HG03139 (cell line): ENCODE measurements around the gene B3GNT7.
"Not testable (repeated sequence)": the region's sequence is repeated elsewhere in the genome, so short reads cannot be mapped to it uniquely, and the experiment has no call there.

Source experiments
- ATAC-seq: cut with Tn5 transposase; IDR thresholded peaks from one replicate; pipeline ENCODE4 v1.9.1; 2021; ENCODE audit not compliant: unreplicated experiment

Gene B3GNT7, protein sequence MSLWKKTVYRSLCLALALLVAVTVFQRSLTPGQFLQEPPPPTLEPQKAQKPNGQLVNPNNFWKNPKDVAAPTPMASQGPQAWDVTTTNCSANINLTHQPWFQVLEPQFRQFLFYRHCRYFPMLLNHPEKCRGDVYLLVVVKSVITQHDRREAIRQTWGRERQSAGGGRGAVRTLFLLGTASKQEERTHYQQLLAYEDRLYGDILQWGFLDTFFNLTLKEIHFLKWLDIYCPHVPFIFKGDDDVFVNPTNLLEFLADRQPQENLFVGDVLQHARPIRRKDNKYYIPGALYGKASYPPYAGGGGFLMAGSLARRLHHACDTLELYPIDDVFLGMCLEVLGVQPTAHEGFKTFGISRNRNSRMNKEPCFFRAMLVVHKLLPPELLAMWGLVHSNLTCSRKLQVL

DNA sequence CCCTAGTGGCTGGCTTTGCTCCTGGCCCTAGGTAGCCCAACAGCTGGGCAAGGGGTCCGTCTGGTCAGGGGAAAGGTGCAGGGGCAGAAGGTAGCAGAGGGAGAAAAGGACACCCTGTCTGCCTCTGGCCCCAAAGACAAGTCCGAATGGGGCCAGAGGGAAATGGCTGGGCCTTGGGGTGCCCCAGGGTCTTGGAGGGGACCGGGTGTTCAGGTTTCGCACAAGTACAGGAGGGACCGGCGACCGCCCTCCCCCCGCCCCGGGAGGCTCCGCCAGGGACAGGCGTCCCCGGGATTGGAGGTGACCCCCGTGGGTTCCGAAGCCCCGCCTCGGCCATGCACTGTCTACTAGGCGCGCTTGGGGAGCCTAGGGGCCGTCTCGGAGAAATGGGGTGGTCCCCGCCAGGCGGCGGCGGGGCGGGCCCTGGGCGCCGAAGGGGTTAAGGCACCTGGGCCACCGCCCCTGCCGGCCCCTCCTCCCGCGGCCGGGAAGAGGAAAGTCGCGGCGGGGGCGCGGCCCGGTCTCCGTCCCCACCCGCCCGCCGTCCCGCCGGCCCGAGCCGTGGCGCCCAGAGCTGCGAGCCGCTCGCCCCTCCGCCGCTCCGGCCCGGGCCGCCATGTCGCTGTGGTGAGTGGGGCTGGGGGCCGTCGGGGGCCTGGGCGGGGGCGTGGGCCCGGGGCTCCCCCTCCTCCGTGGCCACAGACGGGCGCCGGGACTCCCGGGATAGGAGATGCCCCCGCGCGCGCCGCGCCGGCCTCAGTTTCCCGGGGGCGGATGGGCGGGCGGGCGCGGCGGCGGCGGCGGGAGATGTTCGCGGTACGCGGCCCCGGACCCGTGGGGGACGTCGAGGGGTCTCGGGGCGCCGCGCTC lies at the start of gene B3GNT7:
B3GNT7 (plus strand) TSS at position 523 of the 870 bp plus-strand sequence; CDS start at position 617, 94 bp downstream.
- ATAC-seq = no peak

DNA sequence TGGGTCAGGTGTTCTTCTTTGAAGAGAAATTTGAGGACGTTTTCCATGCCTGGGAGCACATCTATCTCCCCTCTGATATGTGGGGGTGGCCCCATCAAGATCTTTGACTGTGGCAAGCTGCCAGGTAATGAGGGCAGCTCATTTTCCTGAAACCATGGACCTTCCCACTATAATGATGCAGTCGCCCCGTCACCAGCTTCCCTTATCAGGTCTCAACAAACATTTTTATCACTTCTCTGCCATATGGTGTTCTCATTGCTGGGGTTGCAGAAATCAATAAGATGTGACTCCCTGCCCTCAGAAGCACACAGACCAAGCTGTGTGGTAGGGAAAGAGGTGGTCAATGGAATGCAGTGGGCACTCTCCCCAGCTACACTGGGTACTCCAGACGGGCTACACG lies 48.4 kb upstream of the B3GNT7 start:
- ATAC-seq = no peak

DNA sequence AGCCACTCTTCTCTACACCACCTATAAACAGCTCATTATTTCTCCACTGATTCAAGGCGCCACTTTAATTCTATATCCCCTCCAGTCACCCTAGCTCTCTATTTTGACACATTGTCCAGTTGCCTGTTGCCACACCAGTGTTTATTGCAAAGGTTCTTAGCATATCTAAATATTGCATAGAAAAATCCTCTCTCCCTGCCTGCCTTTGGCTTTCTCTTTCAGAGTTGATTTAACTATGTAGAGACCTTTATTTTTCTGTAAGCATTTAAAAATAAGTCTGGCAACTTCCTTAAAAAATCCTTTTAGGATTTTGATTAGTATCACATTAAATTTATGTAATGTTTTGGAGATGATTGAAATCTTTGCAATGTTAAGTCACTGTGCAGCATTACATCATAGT lies 47.9 kb upstream of the B3GNT7 start:
- no peak for ATAC-seq

DNA sequence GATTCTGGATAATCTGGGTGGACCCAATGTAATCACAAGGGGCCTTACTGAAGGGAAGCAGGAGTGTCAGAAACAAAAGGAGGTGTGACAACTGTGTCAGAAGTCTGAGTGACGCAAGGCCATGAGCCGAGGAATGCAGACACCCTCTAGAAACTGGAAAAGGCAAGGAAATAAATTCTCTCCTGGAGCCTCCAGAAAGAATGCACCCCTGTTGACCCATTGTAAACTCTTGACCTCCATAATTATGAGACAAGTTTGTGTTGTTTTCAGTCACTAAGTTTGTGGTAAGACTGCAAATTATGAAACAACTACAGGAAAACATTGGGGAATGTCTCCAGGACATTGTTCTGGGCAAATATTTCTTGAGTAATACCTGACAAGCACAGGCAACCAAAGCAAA lies 47.3 kb upstream of the B3GNT7 start:
- ATAC-seq = no peak

DNA sequence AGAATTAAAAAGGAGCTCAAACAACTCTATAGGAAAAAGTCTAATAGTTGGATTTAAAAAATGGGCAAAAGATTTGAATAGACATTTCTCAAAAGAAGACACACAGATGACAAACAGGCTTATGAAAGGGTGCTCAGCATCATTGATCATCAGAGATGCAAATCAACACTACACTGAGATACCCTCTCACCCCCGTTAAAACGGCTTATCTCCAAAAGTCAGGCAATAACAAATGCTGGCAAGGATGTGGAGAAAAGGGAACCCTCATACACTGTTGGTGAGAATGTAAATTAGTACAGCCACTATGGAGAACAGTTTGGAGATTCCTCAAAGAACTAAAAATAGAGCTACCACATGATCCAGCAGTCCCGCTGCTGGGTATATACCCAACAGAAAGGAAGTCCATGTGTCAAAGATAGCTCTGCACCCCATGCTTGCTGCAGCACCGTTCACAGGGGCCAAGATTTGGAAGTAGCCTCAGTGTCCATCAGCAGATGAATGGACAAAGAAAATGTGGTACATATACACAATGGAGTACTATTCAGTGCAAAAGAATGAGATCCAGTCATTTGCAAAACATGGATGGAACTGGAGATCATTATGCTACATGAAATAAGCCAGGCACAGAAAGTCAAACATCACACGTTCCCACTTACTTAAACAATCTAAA lies 46.7 kb upstream of the B3GNT7 start:
- ATAC-seq = no peak

DNA sequence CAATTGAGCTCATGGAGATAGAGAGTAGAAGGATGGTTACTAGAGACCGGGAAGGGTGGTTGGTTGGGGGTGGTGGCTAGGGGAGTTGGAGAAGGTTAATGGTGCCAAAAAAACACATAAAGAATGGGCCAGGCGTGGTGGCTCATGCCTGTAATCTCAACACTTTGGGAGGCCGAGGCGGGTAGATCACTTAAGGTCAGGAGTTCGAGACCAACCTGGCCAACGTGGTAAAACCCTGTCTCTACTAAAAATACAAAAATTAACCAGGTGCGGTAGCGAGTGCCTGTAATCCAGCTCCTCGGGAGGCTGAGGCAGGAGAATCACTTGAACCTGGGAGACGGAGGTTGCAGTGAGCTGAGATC lies 46.2 kb upstream of the B3GNT7 start:
- ATAC-seq = not testable (repeated sequence)

DNA sequence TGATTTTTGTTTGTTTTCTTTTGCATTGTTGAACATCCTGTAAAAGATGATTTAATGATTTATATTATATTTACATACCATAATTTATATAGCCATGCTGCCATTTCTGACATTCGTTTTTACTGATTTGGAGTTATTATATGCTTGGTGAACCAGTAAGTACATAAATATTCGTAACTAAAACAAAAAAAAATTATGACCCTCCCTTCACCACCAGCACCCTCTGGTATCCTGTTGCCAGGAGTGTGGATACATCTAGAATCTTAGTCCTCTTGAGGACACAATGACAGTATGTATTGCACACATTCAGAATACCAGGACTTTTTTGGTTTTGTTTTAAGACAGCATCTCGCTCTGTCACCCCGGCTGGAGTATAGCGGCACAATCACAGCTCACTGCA lies 43.9 kb upstream of the B3GNT7 start:
- no peak for ATAC-seq

DNA sequence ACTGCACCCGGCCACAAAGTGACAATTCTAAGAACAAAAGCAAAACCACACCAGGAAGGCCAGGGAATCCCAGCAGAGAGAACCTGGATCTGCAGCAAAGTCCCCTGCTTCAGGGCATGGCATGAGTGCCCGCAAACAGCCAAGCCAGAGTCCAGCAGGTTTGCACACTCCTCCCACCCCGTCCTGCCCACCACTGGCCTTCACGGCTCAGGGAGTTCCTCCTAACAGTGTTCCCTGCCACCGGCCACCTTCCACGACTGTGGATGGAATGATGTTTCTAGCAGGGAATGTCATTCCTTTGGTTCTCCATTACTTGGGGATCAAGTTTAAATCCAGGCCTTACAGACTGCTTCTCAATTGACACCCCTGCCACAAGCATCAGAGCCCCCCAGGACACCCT lies 42.0 kb upstream of the B3GNT7 start:
- ATAC-seq = no peak

DNA sequence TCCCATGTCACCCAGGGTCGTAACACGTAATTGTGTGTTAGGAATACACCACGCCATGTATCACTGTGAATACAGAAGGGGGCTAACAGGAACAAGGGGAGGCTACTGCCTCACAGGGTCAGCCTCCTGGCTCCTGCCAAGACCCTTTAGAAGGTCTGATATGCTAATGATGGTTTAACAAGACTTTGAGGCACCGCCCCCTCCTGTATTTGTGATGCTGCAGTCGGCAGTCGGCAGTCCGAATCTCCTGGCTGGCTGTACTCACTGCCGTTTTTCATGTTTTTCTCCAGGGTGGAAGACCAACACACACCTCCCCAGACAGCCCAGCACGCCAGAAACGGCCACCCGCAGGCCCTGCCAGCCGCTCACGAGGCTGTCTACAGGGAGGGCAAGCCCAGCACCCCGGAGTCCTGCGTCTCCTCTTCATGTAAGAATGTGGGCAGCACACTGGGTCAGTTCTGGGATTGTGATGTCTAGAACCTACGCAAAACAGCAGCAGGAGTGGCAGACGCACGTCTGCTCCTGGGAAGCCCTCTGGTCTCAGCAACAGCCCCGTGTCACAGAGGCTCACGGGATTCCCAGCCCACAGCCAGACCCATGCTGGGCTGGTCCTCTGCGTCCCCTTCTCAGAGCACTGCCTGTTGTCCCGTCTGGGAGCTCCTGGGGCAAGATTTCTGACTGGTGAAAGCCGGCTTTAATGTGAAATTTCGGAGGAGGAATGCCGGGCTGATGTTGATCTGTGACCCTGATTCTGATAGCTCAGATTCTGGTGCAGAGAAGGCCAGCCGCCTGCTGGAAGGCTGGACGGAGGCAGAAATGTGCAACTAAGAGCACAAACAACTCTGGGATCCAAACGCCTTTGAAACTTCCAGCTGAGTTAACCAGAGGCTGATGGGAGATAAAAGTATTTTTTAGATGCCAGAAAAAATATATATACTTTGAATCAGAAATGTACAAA lies 39.7 kb upstream of the B3GNT7 start:
- ATAC-seq = no peak

DNA sequence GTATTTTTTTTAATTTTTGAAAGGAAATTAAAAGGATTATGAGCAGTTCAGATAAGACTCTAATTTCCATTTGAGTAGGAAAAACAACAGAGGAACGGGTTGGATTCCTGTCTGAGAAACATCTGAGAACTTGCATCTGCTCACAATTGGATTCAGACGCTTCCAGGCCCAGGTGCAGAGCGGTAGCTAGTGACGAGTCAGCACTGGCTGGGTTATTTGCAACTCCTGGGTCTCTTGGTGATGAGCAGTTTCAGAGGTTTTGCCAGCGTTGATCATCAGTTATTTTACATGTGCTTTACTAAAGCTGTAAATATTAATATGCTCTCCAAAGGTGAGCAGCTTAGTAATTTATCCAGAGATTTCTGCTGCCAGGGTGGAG lies 39.1 kb upstream of the B3GNT7 start:
- no peak for ATAC-seq

DNA sequence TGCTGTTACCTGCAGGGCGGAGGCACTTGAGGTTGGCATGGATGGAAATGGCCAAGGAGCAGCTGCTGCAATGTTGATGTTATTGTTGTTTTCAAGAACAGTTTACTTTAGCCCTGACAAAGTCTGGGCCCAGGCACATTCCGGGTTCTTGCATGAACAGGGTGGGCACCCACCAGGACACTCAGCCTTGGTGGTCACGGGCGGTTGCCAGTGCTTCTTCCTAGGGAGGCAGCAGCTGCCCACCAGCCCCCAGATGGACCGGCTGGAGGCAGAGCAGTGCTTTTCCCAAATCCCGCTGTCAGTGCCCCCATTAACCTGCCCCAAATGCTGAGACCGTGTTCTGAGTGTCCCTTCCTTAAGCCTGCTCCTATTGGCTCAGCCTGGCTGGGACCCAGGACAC lies 38.5 kb upstream of the B3GNT7 start:
- ATAC-seq = no peak

DNA sequence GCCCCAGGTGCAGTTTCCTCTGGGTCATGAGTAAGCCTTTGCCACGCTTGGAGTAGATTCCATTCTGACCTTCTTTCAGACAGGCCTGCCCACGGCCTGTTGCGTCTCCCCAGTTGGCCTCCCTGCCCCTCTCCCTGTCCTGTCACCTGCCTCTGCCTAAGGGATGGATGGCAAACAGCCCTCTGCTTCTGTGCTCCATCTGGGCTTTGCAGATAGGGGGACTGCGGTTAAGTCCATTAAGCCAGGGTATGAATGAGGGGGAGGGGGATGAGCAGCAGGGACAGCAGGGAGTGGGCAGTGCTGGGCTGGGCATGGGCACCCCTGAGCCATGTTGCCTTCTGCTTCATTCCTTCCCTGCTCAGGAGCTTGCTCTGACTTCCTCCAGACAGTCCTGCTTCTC lies 37.6 kb upstream of the B3GNT7 start:
- no peak for ATAC-seq

DNA sequence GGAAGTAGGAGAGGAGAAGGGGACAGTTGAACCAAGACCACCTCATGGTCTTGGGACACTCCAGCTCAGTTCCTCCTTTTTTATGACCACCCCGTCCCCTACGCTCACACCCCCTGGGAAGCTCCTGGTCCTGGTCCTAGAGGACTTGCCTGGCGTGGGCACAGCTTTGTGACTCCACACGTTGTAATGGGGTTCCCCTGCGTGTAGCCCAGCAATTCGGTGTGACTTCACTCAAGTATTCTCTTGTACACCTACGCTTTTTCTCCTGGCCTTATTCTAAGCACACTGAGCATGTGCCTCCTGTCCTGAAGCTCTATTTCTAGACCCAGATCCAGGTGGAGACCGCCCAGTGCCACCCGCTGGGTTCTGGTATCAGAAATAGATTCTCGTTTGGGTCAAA lies 36.1 kb upstream of the B3GNT7 start:
- ATAC-seq = no peak

DNA sequence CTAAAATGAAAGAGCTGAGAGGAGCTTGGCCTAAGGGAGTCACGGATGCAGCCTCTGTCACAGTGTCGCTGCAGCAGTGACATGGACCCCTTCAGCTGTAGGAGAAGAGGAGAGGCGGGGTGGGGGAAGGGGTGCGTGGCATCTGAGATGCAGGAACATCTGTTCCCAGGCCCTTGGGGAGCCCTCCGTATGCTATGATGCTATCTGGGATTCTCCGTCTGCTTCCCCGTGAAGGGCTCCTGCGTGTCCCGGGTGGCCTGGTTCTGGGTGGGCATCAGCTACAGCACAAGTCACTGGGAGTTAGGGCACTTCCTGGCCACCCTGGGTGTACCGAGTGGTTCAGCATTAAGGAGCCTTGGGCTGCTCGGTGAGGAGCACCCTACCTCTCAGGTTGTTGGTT lies 35.6 kb upstream of the B3GNT7 start:
- ATAC-seq = no peak

DNA sequence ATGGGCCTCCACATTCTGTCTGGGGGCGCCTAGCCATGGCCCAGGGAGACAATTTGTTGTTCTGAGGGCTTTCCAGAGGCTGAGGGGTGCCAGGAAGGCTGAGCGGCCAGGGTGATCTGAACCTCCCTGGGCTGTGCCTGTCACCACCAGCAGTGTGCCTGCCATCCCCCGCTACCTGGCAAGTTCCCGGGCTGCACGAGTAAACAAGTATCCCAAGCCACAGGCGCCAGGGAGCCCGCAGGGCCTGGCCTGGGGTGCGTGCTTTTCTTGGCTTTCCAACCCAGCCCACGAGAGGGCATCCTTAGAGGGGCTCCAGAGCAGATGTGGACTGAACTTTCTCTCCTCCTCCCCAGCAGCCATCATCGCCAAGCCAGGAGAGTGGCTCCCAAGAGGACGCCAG lies 35.1 kb upstream of the B3GNT7 start:
- no peak for ATAC-seq

DNA sequence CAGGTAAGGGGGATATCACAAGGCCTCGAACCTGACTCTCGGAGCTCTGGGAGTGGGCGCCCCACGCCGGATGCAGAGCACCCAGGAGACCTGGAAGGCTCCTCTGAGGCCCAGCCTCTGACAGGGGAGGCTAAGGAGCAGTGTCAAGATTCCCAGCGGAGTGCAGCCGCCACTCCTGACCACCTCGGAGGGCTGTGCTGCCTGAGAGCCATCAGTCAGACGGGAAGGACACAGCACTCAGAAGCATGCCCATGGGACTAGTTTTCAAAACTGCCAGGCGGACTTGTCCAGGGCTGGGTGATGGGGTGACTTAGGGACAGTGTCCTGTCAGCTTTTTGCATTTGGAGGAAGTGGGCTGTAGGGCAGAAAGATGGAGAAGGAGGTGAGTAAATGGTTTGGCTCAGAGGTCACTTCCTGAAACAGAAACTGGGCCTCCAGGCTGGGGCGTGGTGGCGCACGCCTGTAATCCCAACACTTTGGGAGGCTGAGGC lies 34.6 kb upstream of the B3GNT7 start:
- no peak for ATAC-seq

DNA sequence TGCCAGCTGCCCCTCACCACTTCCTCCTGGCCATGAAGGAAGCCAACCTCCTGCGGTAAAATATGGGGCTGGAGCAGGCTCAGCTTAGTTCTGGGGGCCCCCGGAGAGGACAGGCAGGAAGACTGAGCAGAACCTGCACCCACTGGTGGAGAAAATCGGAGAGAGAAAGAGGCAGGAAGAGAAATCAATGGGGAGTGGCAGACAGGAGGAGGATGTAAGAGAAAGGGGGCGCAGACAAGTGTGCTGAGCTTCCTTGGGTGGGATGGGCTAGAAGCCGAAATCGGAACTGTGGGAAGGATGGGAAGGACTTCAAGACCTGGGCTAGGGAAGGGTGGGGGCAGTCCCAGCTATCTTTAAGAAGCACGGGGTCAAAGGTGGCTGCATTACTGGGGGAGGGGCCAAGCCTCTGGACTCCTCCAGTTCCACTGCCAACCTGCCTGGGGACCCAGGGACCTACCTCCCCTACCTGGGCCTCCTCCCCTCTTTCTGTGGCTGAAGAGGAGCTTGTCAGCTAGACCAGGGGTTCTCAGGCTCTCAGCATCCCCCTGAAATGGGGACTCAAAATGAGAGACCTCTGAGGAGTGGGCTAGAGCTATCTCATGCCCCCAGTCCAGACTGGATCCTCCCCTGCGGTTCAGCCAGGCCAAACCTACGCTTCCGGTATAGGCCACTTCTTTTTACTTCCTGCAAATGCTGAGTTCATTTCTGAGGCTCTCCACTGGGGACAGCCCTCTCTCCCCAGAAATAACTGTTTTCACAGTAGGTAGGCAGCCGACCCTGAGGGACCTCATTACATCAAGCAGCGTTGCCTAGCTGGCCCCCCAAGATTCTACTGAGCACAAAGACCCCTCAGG lies 33.6 kb upstream of the B3GNT7 start:
- peak; percentile 85 for ATAC-seq

DNA sequence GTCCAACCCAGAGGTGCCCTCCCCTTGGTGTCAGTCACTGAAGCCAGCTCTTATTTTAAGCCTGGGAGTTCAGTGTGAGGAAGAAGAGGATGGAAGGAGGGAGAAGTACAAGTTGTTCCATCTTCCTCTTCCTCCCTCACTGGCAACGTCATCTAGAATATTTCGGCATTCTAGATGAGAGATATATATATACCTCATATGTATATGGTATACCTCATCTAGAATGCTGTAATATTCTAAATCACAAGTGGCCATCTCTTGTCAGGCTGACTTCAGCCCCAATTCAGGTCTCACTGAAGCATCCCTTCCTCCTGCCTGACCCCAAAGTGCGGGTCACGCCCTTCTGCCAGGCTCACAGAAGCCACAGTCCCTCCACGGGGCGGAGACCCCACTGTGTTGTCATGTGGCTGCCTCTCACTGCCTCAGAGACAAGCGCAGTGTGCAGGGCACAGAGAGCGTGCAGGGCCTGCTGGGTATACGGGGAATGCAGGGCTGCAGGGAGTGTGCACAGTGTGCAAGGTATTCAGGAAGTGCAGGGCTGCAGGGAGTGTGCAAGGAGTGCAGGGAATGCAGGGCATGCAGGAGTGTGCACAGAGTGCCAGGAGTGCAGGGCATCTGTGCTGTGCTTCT lies 32.8 kb upstream of the B3GNT7 start:
- no peak for ATAC-seq

DNA sequence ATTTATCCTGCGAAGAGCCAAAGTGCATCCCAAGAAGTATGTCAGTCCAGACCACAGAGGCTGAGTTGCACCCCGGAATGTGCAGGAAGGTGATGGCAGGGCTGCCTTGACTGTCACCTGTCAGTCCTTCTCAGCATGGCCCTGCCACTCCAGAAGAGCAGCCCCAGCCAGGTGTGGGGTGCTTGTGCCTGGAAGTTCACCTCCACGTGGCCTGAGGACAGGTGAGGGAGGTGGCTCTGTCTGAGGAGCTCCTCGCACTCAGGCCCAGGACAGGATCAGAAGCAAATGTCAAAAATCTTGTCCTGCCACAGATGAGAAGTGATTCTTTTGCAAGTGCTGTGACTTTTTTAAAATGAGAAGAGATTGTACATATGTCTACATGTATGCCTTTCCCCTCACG lies 31.4 kb upstream of the B3GNT7 start:
- ATAC-seq = no peak
